Kidney (tissue), 14 donors: ENCODE data around the gene KRT79. TPM values are rescaled to one million over a fixed set of nuclear protein-coding genes. Genes with fewer than 3 reads are reported as not detected.

ENCODE experiments used
- DNase-seq, 5 donors: peaks; one replicate each; pipeline ENCODE4 v3.0.0-alpha.2; 2013 to 2020
- FAIRE-seq: peaks from 2 replicates; lab custom pipeline; 2012; peaks lifted over from hg19 to GRCh38; lab: Jason Lieb, UNC
- H3K27ac ChIP-seq, 2 donors: one replicate each; pipeline ENCODE4 v1.7.0; 2013; ENCODE audit warnings: low read depth in 2 of 2, low read length in 2 of 2, inconsistent platforms in 1 of 2
- H3K27me3 ChIP-seq: one replicate; pipeline ENCODE4 v1.7.1; 2013; ENCODE audit warnings: low read length, inconsistent platforms; ENCODE audit not compliant: control insufficient read depth, insufficient read depth
- H3K36me3 ChIP-seq, 3 donors: one replicate each; pipeline versions ENCODE4 v1.7.0 to v1.7.1; 2013; ENCODE audit warnings: low read length in 3 of 3, control low read depth in 1 of 3, inconsistent platforms in 1 of 3; ENCODE audit not compliant: insufficient read depth in 3 of 3, control insufficient read depth in 2 of 3
- H3K4me1 ChIP-seq, 3 donors: one replicate each; pipeline versions ENCODE4 v1.7.0 to v1.7.1; 2013; ENCODE audit warnings: low read length in 3 of 3, inconsistent platforms in 1 of 3, low read depth in 1 of 3; ENCODE audit not compliant: control insufficient read depth in 2 of 3, insufficient read depth in 2 of 3
- H3K4me3 ChIP-seq, 3 donors: one replicate each; pipeline versions ENCODE4 v1.7.0 to v1.8.1; 2013; ENCODE audit warnings: low read length in 3 of 3, control low read depth in 1 of 3, inconsistent platforms in 1 of 3
- H3K9ac ChIP-seq, 3 donors: one replicate each; pipeline versions ENCODE4 v1.7.0 to v1.7.1; 2013; ENCODE audit warnings: low read length in 3 of 3, control low read depth in 1 of 3, inconsistent platforms in 1 of 3
- H3K9me3 ChIP-seq, 3 donors: one replicate each; pipeline versions ENCODE4 v1.7.0 to v1.7.1; 2013; ENCODE audit warnings: low read length in 3 of 3, control low read depth in 1 of 3, inconsistent platforms in 1 of 3; ENCODE audit not compliant: control insufficient read depth in 2 of 3, insufficient read depth in 1 of 3
- CTCF ChIP-seq: IDR thresholded peaks from 3 replicates; pipeline ENCODE4 v1.5.1; 2012; ENCODE audit warnings: mild to moderate bottlenecking, moderate library complexity, borderline replicate concordance; ENCODE audit not compliant: insufficient read depth; ENCODE audit errors: extremely low read depth
- intact Hi-C: fragments of 100-400 bp; cut with DNase I; formaldehyde crosslinking; loops from one replicate; pipeline ENCODE4 v1.11.1; 2022
- polyA plus RNA-seq: library from polyadenylated mRNA; stranded (reverse); fragments of 350-450 nt; fragmentation: Illumina TruSeq; extraction: RNeasy Lipid Tissue Mini Kit (QIAGEN cat#74804); gene quantifications from one replicate; pipeline ENCODE4 v1.2.3, GENCODE V29; 2014; ENCODE audit warnings: low read depth, low replicate concordance; ENCODE audit not compliant: insufficient read depth
- total RNA-seq: library from RNA; stranded (reverse); fragmentation: NEBNext Ultra II Directional; extraction: Animal tissue kit (Norgen Biotek cat#: 25700); gene quantifications from one replicate; pipeline ENCODE4 v1.2.1, GENCODE V29; 2021
- donor health status: control.
- donor health status: control.
- donor health status: control.
- donor health status: control.
- donor health status: control.
- donor health status: DM: yes; HTN: yes; CAD: no.
- donor health status: Normal renal cell carcinoma (clear cell type).

Gene KRT79
- total and polyA plus RNA-seq, 2 donors from 2014 or later = not detected

- no peaks in the 10 kb centered on the region for H3K36me3 ChIP-seq
- no peak overlapping the region for H3K27ac ChIP-seq
- no peaks in the 10 kb centered on the region for H3K27me3 ChIP-seq
- no peak for FAIRE-seq
- no peak overlapping the region for H3K4me3 ChIP-seq
- no peaks in the 10 kb centered on the region for H3K4me1 ChIP-seq
- peak in 1 of 5 donors; percentile 53 for DNase-seq
- TF ChIP-seq CTCF = no peak
- intact Hi-C loops = no loop called here
- no peak overlapping the region for H3K9ac ChIP-seq
- H3K9me3 ChIP-seq = no peaks in the 10 kb centered on the region
Measured at GRCh38 chr12:52847335-52848102, 13.4 kb upstream of the KRT79 start.

- intact Hi-C loops = no loop called here
- H3K27me3 ChIP-seq = no peaks in the 10 kb centered on the region
- DNase-seq = peak in 1 of 5 donors; percentile 35
- no peaks in the 10 kb centered on the region for H3K36me3 ChIP-seq
- H3K9me3 ChIP-seq = no peaks in the 10 kb centered on the region
- no peak overlapping the region for H3K9ac ChIP-seq
- no peaks in the 10 kb centered on the region for H3K4me1 ChIP-seq
- no peak for FAIRE-seq
- H3K27ac ChIP-seq = no peak overlapping the region
- no peak for TF ChIP-seq CTCF
- no peak overlapping the region for H3K4me3 ChIP-seq
Measured at GRCh38 chr12:52846356-52846970, 12.4 kb upstream of the KRT79 start.

- FAIRE-seq = no peak
- Histone ChIP-seq H3K4me3 (no peak overlapping the region), H3K4me1 (no peaks in the 10 kb centered on the region), H3K9me3 (no peaks in the 10 kb centered on the region), H3K9ac (no peak overlapping the region), H3K27ac (no peak overlapping the region), H3K36me3 (no peaks in the 10 kb centered on the region), H3K27me3 (no peaks in the 10 kb centered on the region)
- intact Hi-C loops = no loop called here
- DNase-seq = peak in 1 of 5 donors; percentile 12
- TF ChIP-seq CTCF = no peak
Measured at GRCh38 chr12:52845946-52846345, 11.8 kb upstream of the KRT79 start.
